Ureter (tissue), 1 donor: ENCODE data around the gene RALGAPB. TPM values are rescaled to one million over a fixed set of nuclear protein-coding genes. Genes with fewer than 3 reads are reported as not detected.

Experiments used
- DNase-seq: peaks from one replicate; pipeline ENCODE4 v3.0.0-alpha.2; 2020; ENCODE audit warnings: low spot score
- total RNA-seq: library from RNA; stranded (reverse); gene quantifications from one replicate; pipeline ENCODE4 v1.2.4, GENCODE V29; 2023
- donor health status: DM: yes; HTN: yes; CAD: no.

RALGAPB gene
- total RNA-seq, 1 donor from 2014 or later: 67.9 TPM

DNA sequence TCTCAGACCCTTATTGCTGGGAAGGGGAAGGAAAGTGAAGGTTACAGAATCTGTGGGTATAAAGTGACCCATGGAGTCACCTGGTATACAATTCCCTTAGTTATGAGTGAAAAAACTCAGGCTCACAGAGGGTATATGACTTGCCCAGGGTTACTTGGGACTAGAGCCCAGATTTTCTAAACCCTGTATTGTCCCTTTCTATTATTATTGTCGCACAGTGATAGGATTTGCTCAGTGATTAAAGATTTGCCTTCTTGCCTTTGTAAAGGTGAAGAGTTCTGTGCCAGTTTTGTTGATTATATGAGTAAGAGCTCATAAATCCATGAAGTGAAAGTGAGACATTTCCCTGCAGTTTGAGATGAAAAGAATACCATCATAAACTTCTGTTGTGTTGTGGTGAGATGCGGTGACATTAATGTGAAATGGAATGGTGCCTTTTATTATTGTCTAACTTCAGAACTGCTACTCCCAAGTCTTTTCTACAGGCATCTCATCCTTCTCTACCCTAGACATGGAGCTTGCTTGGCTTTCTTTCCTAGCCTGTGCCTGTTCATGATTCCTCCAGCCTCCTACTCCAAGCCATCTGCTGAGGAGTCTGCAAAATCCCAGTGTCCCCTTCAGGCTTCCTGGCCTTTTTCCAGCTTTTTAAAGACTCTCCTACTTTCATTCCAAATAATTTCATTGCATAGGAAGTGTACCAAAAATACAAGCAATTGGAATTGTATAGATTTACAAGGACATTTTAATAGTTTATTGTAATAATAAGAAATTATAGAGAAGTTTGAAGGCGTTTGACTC lies 74.8 kb downstream of the RALGAPB start:
- no peak for DNase-seq

DNA sequence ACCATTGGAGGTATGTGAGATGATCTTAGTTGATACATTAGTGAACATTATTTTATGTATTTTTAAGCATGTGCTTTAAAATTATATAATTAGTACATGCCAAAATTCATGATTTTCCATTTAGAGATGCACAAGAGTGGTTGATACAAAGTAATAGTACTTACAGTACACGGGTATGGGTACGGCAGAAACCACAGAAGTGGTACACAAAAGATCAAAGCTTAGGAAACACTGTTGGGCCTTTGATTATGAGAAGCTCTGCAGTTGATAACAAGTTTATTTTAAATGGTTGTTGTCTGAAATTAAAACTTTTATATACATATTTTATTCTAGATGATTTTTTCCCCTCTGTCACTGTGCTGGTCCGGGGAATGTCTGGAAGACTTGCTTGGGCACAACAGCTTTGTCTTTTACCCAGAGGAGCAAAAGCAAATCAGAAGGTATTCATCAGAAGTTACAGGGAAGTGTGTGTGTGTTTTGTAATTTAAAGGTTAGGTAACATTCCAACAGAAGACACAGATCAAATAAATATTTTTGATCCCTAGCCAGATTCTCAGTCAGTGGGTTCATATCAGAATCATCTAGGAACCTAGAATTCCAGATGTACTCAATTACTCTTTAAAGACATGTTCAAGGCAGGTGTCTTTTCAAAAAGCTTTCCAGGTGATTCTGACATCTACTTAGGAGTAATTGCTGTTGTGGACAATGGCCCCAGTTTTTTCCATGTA lies 75.9 kb downstream of the RALGAPB start:
- no peak for DNase-seq

DNA sequence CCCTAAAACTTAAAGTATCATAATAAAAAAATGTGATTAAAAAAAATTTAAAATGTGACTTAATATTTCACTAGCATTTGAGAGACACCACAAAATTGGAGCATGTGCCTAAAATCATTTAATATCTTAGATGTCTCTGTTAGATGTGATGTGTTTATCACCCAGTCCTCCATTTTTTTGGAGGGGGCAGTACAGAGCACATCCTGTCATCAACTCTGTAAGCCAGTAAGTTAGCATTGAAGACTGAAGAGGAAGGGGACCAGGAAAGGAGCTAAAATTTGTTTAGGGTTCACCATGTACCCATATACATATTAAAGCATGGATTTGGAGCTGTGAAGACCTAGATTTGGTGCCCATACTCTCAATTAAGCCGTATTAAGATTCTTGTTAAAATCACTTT lies 77.6 kb downstream of the RALGAPB start:
- DNase-seq: no peak

DNA sequence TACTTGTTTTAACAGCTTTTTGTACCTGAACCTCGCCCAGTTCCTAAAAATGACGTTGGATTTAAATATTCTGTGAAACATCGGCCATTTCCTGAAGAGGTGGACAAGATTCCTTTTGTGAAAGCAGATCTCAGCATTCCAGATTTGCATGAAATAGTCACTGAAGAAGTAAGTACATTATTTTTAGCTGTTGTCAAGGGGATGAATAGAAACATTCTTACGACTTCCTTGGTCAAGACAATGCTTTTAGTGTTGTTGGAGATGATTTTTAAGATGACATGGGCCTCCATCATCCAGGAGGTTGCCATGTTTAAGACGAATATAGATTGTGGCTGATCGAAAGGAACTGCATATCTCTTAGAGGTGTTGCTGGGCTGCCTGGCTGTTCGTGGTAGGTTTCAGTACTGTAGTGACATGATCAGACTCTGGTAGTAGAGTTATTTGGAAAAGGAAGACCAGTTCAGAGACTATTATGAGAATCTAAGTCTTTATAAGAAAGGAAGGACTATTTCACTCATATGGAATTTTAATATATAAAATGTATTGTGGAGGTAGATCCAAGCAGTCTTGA lies 78.5 kb downstream of the RALGAPB start:
- DNase-seq: no peak

DNA sequence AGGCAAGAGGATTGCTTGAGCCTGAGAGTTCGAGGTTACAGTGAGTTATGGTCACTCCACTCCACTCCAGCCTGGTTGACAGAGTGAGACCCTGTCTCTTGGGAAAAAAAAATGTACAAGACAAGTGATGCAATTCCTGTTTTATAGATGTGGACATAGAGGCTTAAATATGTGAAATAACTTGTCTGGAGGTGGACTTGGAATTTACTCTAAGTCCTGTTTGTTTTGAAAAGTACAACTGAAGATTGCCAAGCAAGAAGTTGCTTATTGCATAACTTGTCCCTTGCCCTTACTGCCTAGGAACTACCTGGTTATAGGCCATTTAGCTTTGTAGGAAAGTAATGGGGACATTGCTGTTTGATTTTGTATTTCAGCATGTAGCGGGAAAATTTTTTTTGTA lies 82.3 kb downstream of the RALGAPB start:
- DNase-seq: no peak

DNA sequence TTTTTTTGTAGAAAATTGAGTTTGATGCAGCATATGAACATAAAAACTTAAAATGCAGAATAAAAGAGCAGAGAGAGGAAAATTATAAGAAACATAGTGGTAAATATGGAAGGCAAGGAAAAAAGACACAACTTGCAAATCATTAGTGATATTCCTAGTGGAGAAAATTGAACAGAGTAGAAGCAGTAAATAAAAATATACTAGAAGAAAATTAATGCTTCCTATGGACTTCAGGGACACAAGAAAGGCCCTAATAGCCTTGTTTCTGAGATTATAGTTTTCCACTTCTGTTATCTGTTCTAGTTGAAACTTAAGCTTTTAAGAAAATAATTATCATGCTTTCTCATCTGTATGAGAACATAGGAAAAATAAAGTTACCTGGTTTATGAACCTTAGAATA lies 82.8 kb downstream of the RALGAPB start:
- no peak for DNase-seq

DNA sequence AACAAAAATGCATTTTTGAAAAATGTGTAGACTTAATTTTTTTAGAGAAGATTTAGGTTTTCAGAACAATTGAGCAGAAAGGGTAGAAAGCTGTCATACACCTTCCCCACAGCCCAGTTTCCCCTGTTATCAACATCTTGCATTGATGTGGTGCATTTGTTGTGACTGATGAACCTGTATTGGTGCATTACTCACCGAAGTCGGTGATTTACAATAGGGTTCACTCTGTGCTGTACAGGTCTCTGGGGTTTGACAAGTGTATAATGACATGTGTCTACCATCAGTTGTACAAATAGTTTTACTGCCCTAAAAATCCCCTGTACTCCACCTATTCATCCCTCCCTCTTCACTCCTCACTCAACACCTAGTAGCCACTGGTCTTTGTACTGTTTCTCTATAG lies 84.5 kb downstream of the RALGAPB start:
- DNase-seq: no peak

DNA sequence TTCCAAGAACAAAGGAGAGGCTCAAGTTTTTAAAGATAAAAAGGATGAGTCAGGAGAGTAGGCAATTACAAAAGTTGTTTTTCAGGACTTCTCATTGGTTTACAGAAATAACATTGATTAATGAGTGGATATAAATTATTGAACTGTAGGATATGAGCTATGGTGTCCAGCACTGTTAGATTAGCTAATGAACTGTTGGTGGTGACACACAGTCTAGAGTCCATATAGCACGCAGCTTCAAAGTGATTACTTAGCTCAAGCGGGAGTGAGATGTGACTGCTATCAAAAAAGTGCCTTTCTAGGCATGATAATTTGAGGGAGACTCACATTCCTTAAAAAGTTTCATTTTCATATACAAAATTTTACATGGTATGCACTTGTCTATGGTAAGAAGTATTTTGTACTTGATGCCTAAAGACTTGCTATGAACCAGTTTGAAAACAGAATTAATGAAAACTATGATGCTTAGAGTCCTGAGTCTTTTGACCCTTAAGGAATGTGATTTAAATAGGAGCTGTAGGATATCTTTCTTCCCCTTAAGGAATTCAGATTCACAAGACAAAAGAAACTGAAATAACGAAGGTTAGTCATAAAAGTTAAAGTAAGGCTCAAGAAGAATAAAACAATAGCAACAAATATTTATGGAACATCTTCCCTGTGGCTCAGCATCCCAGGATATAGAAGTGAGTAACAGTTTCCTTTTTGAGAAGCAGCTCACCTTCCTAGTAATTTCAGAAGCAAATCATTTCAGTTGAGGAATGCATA lies 86.1 kb downstream of the RALGAPB start:
- no peak for DNase-seq

DNA sequence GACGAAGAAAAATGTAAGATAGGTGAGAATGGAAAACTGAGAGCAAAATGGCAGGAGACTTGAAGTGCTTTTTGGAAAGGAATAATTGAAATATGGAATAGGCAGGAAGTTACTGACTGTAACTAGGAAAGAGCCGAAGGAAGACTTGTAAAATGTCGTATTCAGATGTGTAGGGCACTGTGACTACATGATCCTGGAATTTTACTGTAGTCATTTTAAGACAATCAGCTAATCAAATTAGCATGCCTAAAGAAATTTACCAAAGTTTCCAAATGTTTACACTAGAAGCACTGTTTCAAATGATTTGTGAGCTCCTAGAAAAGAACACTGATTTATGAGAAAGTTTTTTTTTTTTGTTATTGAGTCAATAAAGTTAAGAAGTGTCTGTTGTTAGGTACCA lies 87.1 kb downstream of the RALGAPB start:
- DNase-seq: no peak

DNA sequence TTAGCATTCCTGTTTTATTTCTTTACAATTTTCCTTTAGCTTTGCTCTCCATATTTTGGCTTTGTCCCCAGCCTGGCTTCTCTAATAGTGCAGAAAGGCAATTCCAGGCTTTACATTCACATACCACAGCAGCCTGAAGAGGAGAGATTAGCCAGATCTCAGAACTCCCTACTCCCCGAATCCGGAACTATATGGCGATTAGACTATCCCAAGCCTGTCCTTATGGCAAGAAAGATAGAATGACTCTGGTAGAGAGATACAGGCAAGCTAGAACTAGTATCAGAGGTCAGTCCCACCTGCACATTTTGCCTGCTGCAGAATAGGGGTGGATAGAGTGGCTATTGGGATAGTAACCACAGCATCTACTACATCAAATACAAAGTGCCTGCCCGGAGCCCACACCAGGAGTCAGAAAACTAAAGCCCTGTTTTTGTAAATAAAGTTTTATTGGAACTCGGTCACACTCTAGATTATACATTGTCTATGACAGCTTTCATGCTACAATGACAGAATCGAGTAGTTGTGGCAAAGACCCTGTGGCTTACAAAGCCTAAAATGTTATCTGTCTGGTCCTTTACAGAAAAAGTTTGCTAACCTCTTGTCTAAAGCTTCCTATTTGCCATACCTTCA lies 91.3 kb downstream of the RALGAPB start:
- DNase-seq: no peak

DNA sequence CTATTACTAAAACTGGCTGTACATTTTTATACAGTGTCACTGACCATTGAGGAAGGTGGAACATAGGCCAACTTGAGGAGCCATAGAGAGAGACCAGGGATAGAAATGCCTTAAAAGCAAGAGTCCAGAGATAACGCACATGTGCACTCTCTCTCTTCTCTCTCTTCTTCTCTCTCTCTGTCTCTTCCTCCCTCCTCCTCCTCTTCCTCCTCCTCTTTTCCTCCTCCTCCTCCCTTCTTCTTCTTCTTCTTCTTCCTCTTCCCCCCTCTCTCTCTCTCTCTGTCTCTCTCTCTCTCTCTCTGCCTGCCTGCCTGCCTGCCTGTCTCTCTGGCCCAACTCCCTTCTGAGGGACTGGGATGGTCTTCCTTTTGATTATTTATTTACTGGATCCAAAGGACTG lies 92.0 kb downstream of the RALGAPB start:
- no peak for DNase-seq

DNA sequence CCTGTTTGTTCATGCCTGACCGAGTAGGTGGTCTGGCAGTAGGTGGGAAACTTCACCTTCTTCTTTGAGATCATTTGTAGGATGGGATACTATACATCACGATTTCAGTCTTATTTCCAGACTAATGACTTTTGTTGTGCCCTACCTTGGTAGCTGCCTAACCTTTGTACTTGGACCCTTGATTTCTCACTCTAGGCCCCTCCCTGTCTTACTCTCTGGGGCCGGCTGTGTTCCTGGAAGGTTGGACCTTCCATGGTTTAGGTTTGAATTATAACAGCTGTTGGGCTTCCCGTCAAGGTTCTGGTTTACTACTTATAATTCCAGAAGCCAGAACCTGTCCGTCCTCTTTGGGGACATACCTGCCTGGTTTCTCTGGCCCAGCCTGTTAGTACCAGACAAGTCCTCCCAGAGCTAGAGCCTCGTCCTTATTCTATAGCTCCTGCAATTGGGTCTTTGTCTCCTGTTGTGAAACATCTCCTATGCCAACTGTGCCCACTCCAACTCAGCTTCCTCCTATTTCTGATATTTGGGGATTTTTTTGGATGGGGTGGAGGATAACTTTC lies 93.5 kb downstream of the RALGAPB start:
- DNase-seq: no peak

DNA sequence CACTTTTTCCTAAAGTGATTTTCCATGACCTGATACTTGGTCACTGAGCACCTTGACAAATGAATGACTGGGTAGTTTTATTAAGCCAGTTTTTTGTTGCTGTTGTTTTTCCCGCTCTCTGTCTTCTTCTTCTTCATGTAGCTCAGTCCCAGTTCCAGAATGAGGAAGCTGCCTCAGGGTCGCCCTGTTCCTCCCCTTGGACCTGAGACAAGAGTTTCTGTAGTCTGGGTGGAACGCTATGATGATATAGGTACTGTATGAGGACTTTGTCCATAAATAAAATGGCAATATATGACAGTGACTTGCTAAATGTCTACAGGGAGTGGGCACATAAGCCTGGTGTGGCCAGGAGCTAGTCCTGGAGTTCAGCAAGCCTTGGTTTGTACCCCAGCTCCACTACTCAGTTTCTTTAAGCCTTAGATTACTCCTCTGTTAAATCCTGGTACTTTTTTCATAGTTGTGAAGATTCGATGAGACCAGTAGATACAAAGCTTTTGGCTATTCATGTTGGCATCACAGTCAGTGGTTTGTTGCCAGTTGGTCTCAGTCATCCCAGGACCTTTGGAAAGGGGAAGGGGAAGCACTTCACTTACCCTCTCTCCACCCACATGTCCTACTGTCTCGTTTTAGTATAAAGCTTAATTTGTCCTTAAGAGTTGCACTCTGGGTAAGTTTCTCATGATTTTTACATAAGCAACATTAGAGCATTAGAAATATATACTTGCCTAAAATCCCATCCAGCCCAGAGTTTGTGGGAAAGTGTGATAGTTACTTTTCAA lies 97.3 kb downstream of the RALGAPB start:
- no peak for DNase-seq

DNA sequence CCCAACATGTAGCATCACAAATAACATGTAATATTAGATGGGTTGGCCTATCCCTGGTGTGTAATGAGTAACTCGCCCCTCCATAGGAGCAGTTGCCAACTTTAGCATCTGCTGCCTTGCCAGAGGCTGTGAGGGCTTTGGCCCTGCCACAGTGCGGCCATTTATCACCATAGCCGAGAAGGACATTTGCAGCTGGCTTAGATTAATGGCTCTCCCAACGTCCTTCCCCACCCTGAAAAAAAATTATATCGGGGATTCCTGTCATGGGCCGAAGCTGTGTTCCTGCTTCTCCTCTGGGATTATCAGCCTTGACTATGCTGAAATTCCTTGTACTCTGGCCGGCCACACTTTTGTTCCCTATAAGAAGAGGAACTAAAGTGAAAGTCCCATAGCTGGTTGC lies 100.8 kb downstream of the RALGAPB start:
- DNase-seq: no peak

DNA sequence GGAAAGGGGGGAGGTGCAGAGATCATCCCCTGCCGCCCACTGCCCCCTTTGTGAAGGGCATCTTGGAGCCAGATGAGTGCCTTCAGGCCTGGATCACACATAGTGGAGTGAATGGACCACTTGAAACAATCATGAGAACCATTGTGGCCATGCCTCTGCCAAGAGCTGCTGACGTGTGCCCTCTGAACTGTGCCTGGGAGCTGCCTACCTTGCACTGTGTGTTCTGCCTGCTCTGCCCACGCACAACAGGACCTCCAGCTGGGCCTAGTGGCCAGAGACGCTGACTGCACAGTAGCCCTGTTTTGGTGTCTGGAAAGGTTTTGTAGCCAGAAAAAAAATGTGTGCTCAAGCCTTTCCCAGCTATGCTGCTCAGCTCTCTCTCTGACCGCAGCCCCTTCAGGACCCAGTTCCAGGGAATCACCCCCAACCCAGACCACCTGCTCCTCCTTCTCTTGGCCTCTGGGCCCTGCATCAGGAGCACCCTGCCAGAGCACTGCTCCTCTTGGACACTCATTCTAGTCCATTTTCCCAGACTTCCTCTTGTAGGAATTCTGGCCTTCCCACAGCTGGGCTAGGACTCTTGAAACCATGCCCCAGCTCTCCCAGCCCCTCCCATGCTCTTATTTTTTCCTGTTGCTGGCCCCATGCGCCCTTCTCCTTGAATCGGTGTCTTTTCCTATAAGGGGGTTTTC lies 106.7 kb downstream of the RALGAPB start:
- DNase-seq: no peak

DNA sequence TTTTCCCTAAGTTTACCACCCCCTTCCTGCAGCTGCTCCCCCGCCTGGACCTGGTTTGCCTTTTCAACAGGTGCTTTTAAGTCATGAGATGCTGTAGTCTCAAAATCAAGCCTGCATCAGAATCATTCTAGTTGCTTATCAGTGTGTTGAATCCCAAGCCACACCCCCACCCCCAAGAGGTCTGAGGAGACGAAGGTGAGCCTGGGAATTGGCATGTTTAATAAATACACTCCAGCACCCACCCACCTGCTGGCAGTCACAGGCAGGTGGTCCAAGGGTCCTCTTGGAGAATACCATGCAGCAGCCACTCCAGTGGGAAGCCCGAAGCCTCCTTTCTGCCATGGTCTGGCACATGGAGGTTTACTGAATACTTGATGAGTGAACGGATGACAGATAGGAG lies 107.3 kb downstream of the RALGAPB start:
- DNase-seq: no peak

DNA sequence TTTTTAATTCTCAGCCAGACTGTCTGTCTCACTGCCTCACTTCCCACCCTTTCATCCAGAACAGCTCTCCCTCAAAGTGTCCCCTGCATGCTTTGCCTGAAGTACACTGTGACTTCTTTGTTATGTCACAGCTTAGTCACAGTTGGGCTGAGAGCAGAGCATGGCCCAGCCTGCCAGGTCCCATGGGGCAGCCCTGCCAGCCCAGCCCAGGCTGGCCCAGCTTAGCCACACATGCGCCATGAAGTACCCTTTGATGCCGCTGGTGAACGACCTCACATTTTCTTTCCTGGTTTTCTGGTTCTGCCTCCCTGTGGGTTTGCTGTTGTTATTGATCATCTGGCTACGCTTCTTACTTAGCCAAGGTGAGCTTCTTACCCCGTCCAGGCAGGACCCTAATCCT lies 108.4 kb downstream of the RALGAPB start, which contains the start of gene ADIG:
ADIG (plus strand) TSS at position 185 of the 400 bp plus-strand sequence; CDS start at position 239, 54 bp downstream.
- no peak for DNase-seq

DNA sequence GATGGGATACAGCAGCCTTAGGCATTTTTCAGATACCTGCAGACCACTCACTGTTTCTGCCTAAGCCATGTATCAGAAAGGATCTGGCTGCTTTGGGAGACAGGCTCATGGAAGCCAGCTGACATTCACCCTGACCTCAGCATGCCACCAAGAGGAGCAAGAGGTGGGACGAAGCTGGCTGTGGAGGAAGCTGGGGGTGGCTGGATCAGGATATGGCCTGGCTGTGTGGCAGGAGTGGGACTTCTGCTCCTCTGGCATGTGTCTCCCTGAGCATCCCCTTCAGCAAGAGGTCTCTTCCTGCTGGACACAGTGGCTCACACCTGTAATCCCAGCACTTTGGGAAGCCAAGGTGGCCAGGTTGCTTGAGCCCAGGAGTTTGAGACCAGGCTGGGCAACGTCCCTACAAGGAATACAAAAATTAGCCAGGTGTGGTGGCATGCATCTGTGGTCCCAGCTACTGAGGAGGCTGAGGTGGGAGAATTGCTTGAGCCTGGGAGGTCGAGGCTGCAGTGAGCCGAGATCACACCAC lies 109.3 kb downstream of the RALGAPB start:
- no peak for DNase-seq

DNA sequence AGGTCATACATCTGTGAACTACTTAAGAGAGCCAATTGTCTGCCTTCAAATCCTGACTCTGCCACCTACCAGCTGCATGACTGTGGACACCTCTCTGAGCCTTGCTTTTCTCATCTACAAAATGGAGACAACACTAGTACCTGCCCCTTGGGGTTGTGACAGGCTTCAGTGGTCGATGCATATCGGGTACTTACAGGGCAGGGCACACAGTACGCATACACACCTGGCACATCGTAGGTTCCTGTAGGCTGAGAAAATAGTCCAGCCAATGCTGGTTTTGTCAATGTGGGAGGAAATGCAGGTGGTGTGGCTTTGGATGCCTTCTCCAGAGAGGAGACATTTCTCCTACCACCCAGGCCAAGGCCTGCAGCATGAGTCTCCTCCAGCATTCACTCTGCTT lies 110.7 kb downstream of the RALGAPB start:
- no peak for DNase-seq
